22Rv1 (cell line): ENCODE data around the gene ARHGEF4.

Experiments used
- CTCF ChIP-seq: fragments of 450-650 bp; IDR thresholded peaks from 2 replicates; pipeline ENCODE4 v1.5.1; 2017; ENCODE audit warnings: mild to moderate bottlenecking
- ZFX ChIP-seq: fragments of 450-650 bp; IDR thresholded peaks from 2 replicates; pipeline ENCODE4 v1.6.1; 2017; ENCODE audit warnings: antibody characterized with exemption, borderline replicate concordance

- TF ChIP-seq CTCF = no peak
- TF ChIP-seq ZFX = no peak
Observed at GRCh38 chr2:131006561-131006960, 169.8 kb downstream of the ARHGEF4 start.
